COR-L47 (cell line): ENCODE results near the gene TLR1.
"Not testable (repeated sequence)": the region's sequence is repeated elsewhere in the genome, so short reads cannot be mapped to it uniquely, and the experiment has no call there.

Experiments used
- DNase-seq: peaks from one replicate; lab custom pipeline; 2025; lab: John Stamatoyannopoulos, UW

The TLR1 gene

GRCh38 chr4:38805530-38806145 lies 1.0 kb upstream of the TLR1 start:
- no peak for DNase-seq

GRCh38 chr4:38803833-38804653 lies 548 bp downstream of the TLR1 start:
- DNase-seq = no peak

- DNase-seq = no peak
These were observed 1.8 kb downstream of the TLR1 start for GRCh38 chr4:38802561-38803355.

GRCh38 chr4:38800961-38801450 lies 3.6 kb downstream of the TLR1 start:
- DNase-seq = no peak

- no peak for DNase-seq
These were observed 4.2 kb downstream of the TLR1 start for GRCh38 chr4:38800366-38800765.

GRCh38 chr4:38795087-38795486 lies 9.5 kb downstream of the TLR1 start:
- no peak for DNase-seq

- DNase-seq = no peak
These were observed 10.5 kb downstream of the TLR1 start for GRCh38 chr4:38794051-38794450.

GRCh38 chr4:38791010-38791409 lies 13.6 kb downstream of the TLR1 start:
- DNase-seq = no peak

GRCh38 chr4:38788317-38788716 lies 16.3 kb downstream of the TLR1 start:
- DNase-seq = no peak

- no peak for DNase-seq
These were observed 16.9 kb downstream of the TLR1 start for GRCh38 chr4:38787693-38788092.

- no peak for DNase-seq
These were observed 18.6 kb downstream of the TLR1 start for GRCh38 chr4:38785901-38786402.

- DNase-seq = no peak
These were observed 19.4 kb downstream of the TLR1 start for GRCh38 chr4:38785041-38785790.

GRCh38 chr4:38784141-38784540 lies 20.4 kb downstream of the TLR1 start:
- DNase-seq = no peak

GRCh38 chr4:38783109-38783460 lies 21.5 kb downstream of the TLR1 start:
- DNase-seq = no peak

GRCh38 chr4:38782452-38783108 lies 22.0 kb downstream of the TLR1 start, which contains the start of gene TLR10:
TSS of gene TLR10 (minus strand) at chr4:38782990. CDS start at chr4:38775590, 7,400 bp downstream.
- DNase-seq = peak; percentile 61

GRCh38 chr4:38781854-38782261 lies 22.7 kb downstream of the TLR1 start:
- no peak for DNase-seq

- no peak for DNase-seq
These were observed 23.6 kb downstream of the TLR1 start for GRCh38 chr4:38780833-38781484.

- DNase-seq = no peak
These were observed 24.8 kb downstream of the TLR1 start for GRCh38 chr4:38779790-38780189.

GRCh38 chr4:38777925-38778324 lies 26.7 kb downstream of the TLR1 start:
- not testable (repeated sequence) for DNase-seq

GRCh38 chr4:38775326-38775725 lies 29.3 kb downstream of the TLR1 start:
- DNase-seq = no peak
